ENCODE results near the gene PLCL2.

The PLCL2 gene

GRCh38 chr3:16932877-16933276 lies 48.1 kb downstream of the PLCL2 start:
- Histone ChIP-seq H3K27me3 (ENCODE audit: control insufficient read depth, insufficient read depth, low read length) (no peaks in the 10 kb centered on the region), H3K9me3 (ENCODE audit: control insufficient read depth, low read depth, low read length) (no peaks in the 10 kb centered on the region), H3K4me3 (ENCODE audit: low read length) (no peak overlapping the region), H3K4me1 (ENCODE audit: control insufficient read depth, low read depth, low read length) (peaks cover 19% of the 10 kb centered on the region), H3K36me3 (ENCODE audit: control insufficient read depth, low read depth, low read length) (no peaks in the 10 kb centered on the region), H3K9ac (ENCODE audit: low read length) (no peak overlapping the region), H3K27ac (ENCODE audit: low read length) (no peak overlapping the region)

DNA sequence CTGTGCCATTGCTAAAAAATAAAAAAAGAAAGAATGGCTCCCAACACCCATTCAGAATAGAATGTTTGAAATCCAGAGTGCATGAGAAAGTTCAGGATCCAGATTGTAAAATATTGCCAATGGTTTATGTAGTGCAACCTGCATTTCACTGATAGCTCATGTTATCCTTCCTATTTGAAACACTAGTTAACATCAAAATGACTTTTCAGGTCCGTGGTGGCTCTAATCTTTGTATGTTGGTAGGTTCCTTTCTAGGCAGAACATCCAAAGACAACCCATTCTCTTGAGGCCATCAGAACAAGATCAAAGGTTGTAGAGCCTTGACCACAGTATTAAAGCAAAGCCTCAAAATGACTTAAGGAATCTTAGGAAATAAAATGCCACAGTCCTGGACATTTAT lies 51.0 kb downstream of the PLCL2 start:
- H3K27me3 ChIP-seq (ENCODE audit: control insufficient read depth, insufficient read depth, low read length): no peaks in the 10 kb centered on the region
- no peaks in the 10 kb centered on the region for H3K9me3 ChIP-seq (ENCODE audit: control insufficient read depth, low read depth, low read length)
- H3K27ac ChIP-seq (ENCODE audit: low read length): no peak overlapping the region
- no peak overlapping the region for H3K4me3 ChIP-seq (ENCODE audit: low read length)
- no peak overlapping the region for H3K9ac ChIP-seq (ENCODE audit: low read length)
- H3K36me3 ChIP-seq (ENCODE audit: control insufficient read depth, low read depth, low read length): no peaks in the 10 kb centered on the region
- H3K4me1 ChIP-seq (ENCODE audit: control insufficient read depth, low read depth, low read length): peaks cover 19% of the 10 kb centered on the region

- no peak overlapping the region for H3K27ac ChIP-seq (ENCODE audit: low read length)
- no peak overlapping the region for H3K9ac ChIP-seq (ENCODE audit: low read length)
- H3K27me3 ChIP-seq (ENCODE audit: control insufficient read depth, insufficient read depth, low read length): no peaks in the 10 kb centered on the region
- H3K36me3 ChIP-seq (ENCODE audit: control insufficient read depth, low read depth, low read length): no peaks in the 10 kb centered on the region
- no peaks in the 10 kb centered on the region for H3K9me3 ChIP-seq (ENCODE audit: control insufficient read depth, low read depth, low read length)
- H3K4me1 ChIP-seq (ENCODE audit: control insufficient read depth, low read depth, low read length): peaks cover 19% of the 10 kb centered on the region
- H3K4me3 ChIP-seq (ENCODE audit: low read length): no peak overlapping the region
Observed at GRCh38 chr3:16936233-16936632, 51.5 kb downstream of the PLCL2 start.

- Histone ChIP-seq H3K9me3 (ENCODE audit: control insufficient read depth, low read depth, low read length) (no peaks in the 10 kb centered on the region), H3K27me3 (ENCODE audit: control insufficient read depth, insufficient read depth, low read length) (no peaks in the 10 kb centered on the region), H3K27ac (ENCODE audit: low read length) (no peak overlapping the region), H3K36me3 (ENCODE audit: control insufficient read depth, low read depth, low read length) (no peaks in the 10 kb centered on the region), H3K4me1 (ENCODE audit: control insufficient read depth, low read depth, low read length) (peaks cover 19% of the 10 kb centered on the region), H3K9ac (ENCODE audit: low read length) (no peak overlapping the region), H3K4me3 (ENCODE audit: low read length) (no peak overlapping the region)
Observed at GRCh38 chr3:16936676-16937230, 52.0 kb downstream of the PLCL2 start.

GRCh38 chr3:16937326-16937845 lies 52.6 kb downstream of the PLCL2 start:
- Histone ChIP-seq H3K9ac (ENCODE audit: low read length) (no peak overlapping the region), H3K27me3 (ENCODE audit: control insufficient read depth, insufficient read depth, low read length) (no peaks in the 10 kb centered on the region), H3K36me3 (ENCODE audit: control insufficient read depth, low read depth, low read length) (no peaks in the 10 kb centered on the region), H3K4me1 (ENCODE audit: control insufficient read depth, low read depth, low read length) (peaks cover 19% of the 10 kb centered on the region), H3K9me3 (ENCODE audit: control insufficient read depth, low read depth, low read length) (no peaks in the 10 kb centered on the region), H3K4me3 (ENCODE audit: low read length) (no peak overlapping the region), H3K27ac (ENCODE audit: low read length) (no peak overlapping the region)

GRCh38 chr3:16940769-16941700 lies 56.3 kb downstream of the PLCL2 start:
- Histone ChIP-seq H3K27me3 (ENCODE audit: control insufficient read depth, insufficient read depth, low read length) (no peaks in the 10 kb centered on the region), H3K4me1 (ENCODE audit: control insufficient read depth, low read depth, low read length) (peaks cover 14% of the 10 kb centered on the region), H3K9me3 (ENCODE audit: control insufficient read depth, low read depth, low read length) (no peaks in the 10 kb centered on the region), H3K27ac (ENCODE audit: low read length) (no peak overlapping the region), H3K36me3 (ENCODE audit: control insufficient read depth, low read depth, low read length) (no peaks in the 10 kb centered on the region), H3K9ac (ENCODE audit: low read length) (no peak overlapping the region), H3K4me3 (ENCODE audit: low read length) (no peak overlapping the region)

GRCh38 chr3:16942955-16943354 lies 58.2 kb downstream of the PLCL2 start:
- Histone ChIP-seq H3K9me3 (ENCODE audit: control insufficient read depth, low read depth, low read length) (no peaks in the 10 kb centered on the region), H3K36me3 (ENCODE audit: control insufficient read depth, low read depth, low read length) (no peaks in the 10 kb centered on the region), H3K4me1 (ENCODE audit: control insufficient read depth, low read depth, low read length) (no peaks in the 10 kb centered on the region), H3K27ac (ENCODE audit: low read length) (no peak overlapping the region), H3K4me3 (ENCODE audit: low read length) (no peak overlapping the region), H3K9ac (ENCODE audit: low read length) (no peak overlapping the region), H3K27me3 (ENCODE audit: control insufficient read depth, insufficient read depth, low read length) (no peaks in the 10 kb centered on the region)

DNA sequence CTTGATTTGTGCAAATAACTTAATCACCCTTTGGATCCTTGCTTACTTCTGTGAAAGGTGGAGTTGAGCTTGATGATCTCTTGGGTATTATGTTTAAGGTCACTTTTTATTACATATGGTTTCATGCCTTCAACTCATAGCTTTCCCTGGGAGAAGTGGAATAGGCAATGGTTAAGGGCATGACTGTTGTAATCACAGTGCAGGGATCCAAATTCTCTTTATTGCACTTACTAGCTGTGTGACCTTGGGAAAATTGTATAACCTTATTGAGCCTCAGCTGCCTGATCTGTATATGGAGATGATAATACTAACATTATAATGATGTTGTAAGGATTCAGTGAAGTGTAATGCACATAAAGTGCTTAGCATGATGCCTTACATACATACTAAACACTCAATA lies 59.1 kb downstream of the PLCL2 start:
- H3K36me3 ChIP-seq (ENCODE audit: control insufficient read depth, low read depth, low read length): no peaks in the 10 kb centered on the region
- H3K27me3 ChIP-seq (ENCODE audit: control insufficient read depth, insufficient read depth, low read length): no peaks in the 10 kb centered on the region
- H3K27ac ChIP-seq (ENCODE audit: low read length): no peak overlapping the region
- H3K9me3 ChIP-seq (ENCODE audit: control insufficient read depth, low read depth, low read length): no peaks in the 10 kb centered on the region
- no peak overlapping the region for H3K9ac ChIP-seq (ENCODE audit: low read length)
- no peaks in the 10 kb centered on the region for H3K4me1 ChIP-seq (ENCODE audit: control insufficient read depth, low read depth, low read length)
- no peak overlapping the region for H3K4me3 ChIP-seq (ENCODE audit: low read length)

DNA sequence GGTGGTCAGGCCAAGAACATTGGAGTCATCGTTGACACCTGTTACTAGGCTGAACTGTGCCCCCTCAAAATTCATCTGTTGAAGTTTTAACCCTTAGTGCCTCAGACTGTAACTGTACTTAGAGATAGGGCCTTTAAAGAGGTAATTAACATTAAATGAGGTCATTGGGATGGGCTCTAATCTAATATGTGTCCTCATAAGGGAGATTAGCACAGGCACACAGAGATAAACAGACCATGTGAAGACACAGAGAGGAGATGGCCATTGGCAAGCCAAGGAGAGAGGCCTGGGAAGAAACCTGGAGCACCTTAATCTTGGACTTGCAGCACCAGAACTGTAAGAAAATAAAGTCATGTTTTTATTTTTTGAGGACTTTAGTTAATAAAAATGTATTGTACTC lies 59.6 kb downstream of the PLCL2 start:
- Histone ChIP-seq H3K36me3 (ENCODE audit: control insufficient read depth, low read depth, low read length) (no peaks in the 10 kb centered on the region), H3K9me3 (ENCODE audit: control insufficient read depth, low read depth, low read length) (no peaks in the 10 kb centered on the region), H3K4me3 (ENCODE audit: low read length) (no peak overlapping the region), H3K27me3 (ENCODE audit: control insufficient read depth, insufficient read depth, low read length) (no peaks in the 10 kb centered on the region), H3K27ac (ENCODE audit: low read length) (no peak overlapping the region), H3K4me1 (ENCODE audit: control insufficient read depth, low read depth, low read length) (no peaks in the 10 kb centered on the region), H3K9ac (ENCODE audit: low read length) (no peak overlapping the region)

DNA sequence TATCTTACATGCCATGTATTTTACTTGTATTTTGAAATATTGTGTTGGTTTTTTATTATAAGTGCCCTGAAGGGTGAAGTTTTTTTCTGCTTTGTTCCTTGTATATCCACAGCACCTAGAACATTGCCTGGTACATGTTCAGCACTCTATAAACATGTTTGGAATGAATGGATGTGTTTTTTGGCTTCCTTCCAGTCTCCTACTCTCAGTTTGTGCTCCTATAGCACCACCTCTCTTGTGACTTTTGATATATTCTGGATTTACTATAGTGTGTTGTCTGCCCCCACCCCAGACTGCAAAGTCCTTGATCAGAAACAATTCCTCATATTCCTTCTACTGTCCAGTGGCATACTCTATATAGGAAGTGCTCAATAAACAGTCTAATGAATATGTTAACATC lies 60.6 kb downstream of the PLCL2 start:
- Histone ChIP-seq H3K9me3 (ENCODE audit: control insufficient read depth, low read depth, low read length) (no peaks in the 10 kb centered on the region), H3K36me3 (ENCODE audit: control insufficient read depth, low read depth, low read length) (no peaks in the 10 kb centered on the region), H3K27ac (ENCODE audit: low read length) (no peak overlapping the region), H3K4me3 (ENCODE audit: low read length) (no peak overlapping the region), H3K4me1 (ENCODE audit: control insufficient read depth, low read depth, low read length) (no peaks in the 10 kb centered on the region), H3K9ac (ENCODE audit: low read length) (no peak overlapping the region), H3K27me3 (ENCODE audit: control insufficient read depth, insufficient read depth, low read length) (no peaks in the 10 kb centered on the region)

GRCh38 chr3:16950282-16950681 lies 65.5 kb downstream of the PLCL2 start:
- no peak overlapping the region for H3K27ac ChIP-seq (ENCODE audit: low read length)
- H3K4me1 ChIP-seq (ENCODE audit: control insufficient read depth, low read depth, low read length): no peaks in the 10 kb centered on the region
- no peaks in the 10 kb centered on the region for H3K9me3 ChIP-seq (ENCODE audit: control insufficient read depth, low read depth, low read length)
- H3K36me3 ChIP-seq (ENCODE audit: control insufficient read depth, low read depth, low read length): no peaks in the 10 kb centered on the region
- no peaks in the 10 kb centered on the region for H3K27me3 ChIP-seq (ENCODE audit: control insufficient read depth, insufficient read depth, low read length)
- H3K4me3 ChIP-seq (ENCODE audit: low read length): no peak overlapping the region
- H3K9ac ChIP-seq (ENCODE audit: low read length): no peak overlapping the region

- H3K4me1 ChIP-seq (ENCODE audit: control insufficient read depth, low read depth, low read length): no peaks in the 10 kb centered on the region
- no peak overlapping the region for H3K4me3 ChIP-seq (ENCODE audit: low read length)
- no peak overlapping the region for H3K27ac ChIP-seq (ENCODE audit: low read length)
- H3K9me3 ChIP-seq (ENCODE audit: control insufficient read depth, low read depth, low read length): no peaks in the 10 kb centered on the region
- H3K27me3 ChIP-seq (ENCODE audit: control insufficient read depth, insufficient read depth, low read length): no peaks in the 10 kb centered on the region
- H3K9ac ChIP-seq (ENCODE audit: low read length): no peak overlapping the region
- no peaks in the 10 kb centered on the region for H3K36me3 ChIP-seq (ENCODE audit: control insufficient read depth, low read depth, low read length)
Observed at GRCh38 chr3:16950845-16951244, 66.1 kb downstream of the PLCL2 start.

All from iPS-18a (cell line).